A673 (cell line): ENCODE measurements around the gene ACY1.

Source experiments
- EZH2 ChIP-seq: fragments of 200-600 bp; sonication (generic); IDR thresholded peaks from 2 replicates; pipeline ENCODE4 v1.6.1; 2017; ENCODE audit warnings: borderline replicate concordance, low read depth, mild to moderate bottlenecking, mixed read lengths, antibody characterized with exemption, low read length; ENCODE audit not compliant: poor library complexity, severe bottlenecking
- TF ChIP-seq, protein P1 (sequence below): fragments of 300-800, 200-600 bp; sonication (generic); conservative IDR thresholded peaks from 2 replicates; pipeline ENCODE4 v1.5.1; 2017; ENCODE audit warnings: low read depth, mild to moderate bottlenecking, antibody characterized with exemption, low read length, moderate library complexity, mixed read lengths

DNA sequence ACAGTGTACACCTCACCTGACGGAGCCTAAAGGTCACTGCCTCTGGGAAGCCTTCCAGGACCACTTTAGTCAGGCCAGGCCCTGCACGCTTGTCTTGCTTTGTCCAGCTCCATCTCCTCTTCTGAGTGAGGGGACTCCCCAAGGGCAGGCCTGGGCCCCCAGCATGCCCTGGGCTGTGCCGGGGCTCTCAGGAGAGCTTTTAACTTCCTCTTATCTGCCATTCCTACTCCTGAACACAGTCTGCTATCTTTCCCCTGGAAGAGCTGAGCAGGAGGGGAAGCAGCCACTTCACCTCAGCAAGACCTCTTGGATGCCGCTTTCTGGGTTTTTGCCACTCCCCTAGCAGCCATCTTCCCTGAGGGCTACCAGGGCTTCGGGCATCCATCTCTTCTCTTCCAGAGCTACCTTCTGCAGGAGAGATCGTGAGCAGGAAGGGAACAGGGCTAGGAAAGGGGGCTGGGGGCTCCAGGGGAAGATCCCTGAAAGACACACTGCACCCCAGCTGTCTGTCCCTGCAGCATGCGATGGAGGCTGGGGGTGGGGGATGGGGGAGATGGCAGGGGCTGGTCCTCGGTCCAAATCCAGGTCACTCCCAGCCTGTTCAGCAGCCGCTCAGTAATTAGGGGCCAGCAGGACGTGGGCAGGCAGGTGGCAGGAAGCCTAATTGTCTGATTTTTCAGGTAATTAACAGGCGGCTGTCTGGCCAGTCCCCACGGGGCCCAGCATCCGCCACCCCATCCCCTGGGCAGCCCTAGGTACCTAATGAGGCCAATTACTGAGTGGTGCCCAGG lies 32.3 kb downstream of the ACY1 start:
- TF ChIP-seq, protein P1, sequence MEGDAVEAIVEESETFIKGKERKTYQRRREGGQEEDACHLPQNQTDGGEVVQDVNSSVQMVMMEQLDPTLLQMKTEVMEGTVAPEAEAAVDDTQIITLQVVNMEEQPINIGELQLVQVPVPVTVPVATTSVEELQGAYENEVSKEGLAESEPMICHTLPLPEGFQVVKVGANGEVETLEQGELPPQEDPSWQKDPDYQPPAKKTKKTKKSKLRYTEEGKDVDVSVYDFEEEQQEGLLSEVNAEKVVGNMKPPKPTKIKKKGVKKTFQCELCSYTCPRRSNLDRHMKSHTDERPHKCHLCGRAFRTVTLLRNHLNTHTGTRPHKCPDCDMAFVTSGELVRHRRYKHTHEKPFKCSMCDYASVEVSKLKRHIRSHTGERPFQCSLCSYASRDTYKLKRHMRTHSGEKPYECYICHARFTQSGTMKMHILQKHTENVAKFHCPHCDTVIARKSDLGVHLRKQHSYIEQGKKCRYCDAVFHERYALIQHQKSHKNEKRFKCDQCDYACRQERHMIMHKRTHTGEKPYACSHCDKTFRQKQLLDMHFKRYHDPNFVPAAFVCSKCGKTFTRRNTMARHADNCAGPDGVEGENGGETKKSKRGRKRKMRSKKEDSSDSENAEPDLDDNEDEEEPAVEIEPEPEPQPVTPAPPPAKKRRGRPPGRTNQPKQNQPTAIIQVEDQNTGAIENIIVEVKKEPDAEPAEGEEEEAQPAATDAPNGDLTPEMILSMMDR: no peak
- no peak for TF ChIP-seq EZH2
